Measurements from ENCODE around the gene ADAMTSL5. TPM values are rescaled to one million over a fixed set of nuclear protein-coding genes. Genes with fewer than 3 reads are reported as not detected.

The ADAMTSL5 gene
- total and polyA plus RNA-seq, 9 of the 15 experiments (the other 6 are each of a cell fraction or from before 2014, with no cell fraction given), result 1.0 to 11.6 (median 4.1) TPM

- TF ChIP-seq ARNT (IDR thresholded peaks at IDR 0.05) (peak in 1 of 2 experiments; percentile 25; a peak in 1 of 4 replicates), CHD2 (IDR thresholded peaks at IDR 0.05; ENCODE audit: low read depth, low read length) (peak; percentile 72), TARDBP (IDR thresholded peaks at IDR 0.05) (0 out of 2 replicates have a peak, but pooled peaks have one; percentile 58), RBM25 (IDR thresholded peaks at IDR 0.05; ENCODE audit: low read depth, low read length, severe bottlenecking) (peak; percentile 90), SMARCA5 (IDR thresholded peaks at IDR 0.05) (no peak), TAF1 (IDR thresholded peaks at IDR 0.05; ENCODE audit: control insufficient read depth, extremely low read depth, insufficient read depth, low read length, severe bottlenecking) (peak; percentile 54), KLF13 (tag; IDR thresholded peaks at IDR 0.05; ENCODE audit: borderline replicate concordance, low read depth) (peak; percentile 35; the same call in 1 of the 2 replicates), PML (IDR thresholded peaks at IDR 0.05; ENCODE audit: low read length) (0 out of 2 replicates have a peak, but pooled peaks have one; percentile 25), CEBPB (tag; IDR thresholded peaks at IDR 0.05) (peak; percentile 88), RBBP5 (IDR thresholded peaks at IDR 0.05; ENCODE audit: borderline replicate concordance, insufficient read depth, low read length, poor library complexity, severe bottlenecking) (no peak), MYBL2 (IDR thresholded peaks at IDR 0.05; ENCODE audit: low read depth) (no peak), MYBL2 (CRISPR knock-in tag; IDR thresholded peaks at IDR 0.05; ENCODE audit: borderline replicate concordance) (no peak), MEIS2 (IDR thresholded peaks at IDR 0.05; ENCODE audit: partially characterized antibody) (peak; percentile 36), ZNF75A (CRISPR knock-in tag; IDR thresholded peaks at IDR 0.05) (no peak), NFIC (IDR thresholded peaks at IDR 0.05) (no peak), ZBTB7A (IDR thresholded peaks at IDR 0.05; ENCODE audit: borderline replicate concordance, control insufficient read depth, low read depth, low read length) (peak; percentile 37; the same call in 1 of the 2 replicates), NR2C2 (CRISPR knock-in tag; IDR thresholded peaks at IDR 0.05) (no peak), NR2C2 (tag; IDR thresholded peaks at IDR 0.05) (peak; percentile 73; the same call in 1 of the 2 replicates), CCNT2 (IDR thresholded peaks at IDR 0.05; ENCODE audit: borderline replicate concordance, extremely low read depth, insufficient read length, low read depth, low read length) (peak; percentile 75), CCAR2 (IDR thresholded peaks at IDR 0.05; ENCODE audit: low read depth, low read length) (no peak), TSC22D4 (tag; IDR thresholded peaks at IDR 0.05) (no peak), E2F1 (CRISPR knock-in tag; IDR thresholded peaks at IDR 0.05) (peak; percentile 41; the same call in 1 of the 2 replicates)
- TF ChIP-seq, protein P1, sequence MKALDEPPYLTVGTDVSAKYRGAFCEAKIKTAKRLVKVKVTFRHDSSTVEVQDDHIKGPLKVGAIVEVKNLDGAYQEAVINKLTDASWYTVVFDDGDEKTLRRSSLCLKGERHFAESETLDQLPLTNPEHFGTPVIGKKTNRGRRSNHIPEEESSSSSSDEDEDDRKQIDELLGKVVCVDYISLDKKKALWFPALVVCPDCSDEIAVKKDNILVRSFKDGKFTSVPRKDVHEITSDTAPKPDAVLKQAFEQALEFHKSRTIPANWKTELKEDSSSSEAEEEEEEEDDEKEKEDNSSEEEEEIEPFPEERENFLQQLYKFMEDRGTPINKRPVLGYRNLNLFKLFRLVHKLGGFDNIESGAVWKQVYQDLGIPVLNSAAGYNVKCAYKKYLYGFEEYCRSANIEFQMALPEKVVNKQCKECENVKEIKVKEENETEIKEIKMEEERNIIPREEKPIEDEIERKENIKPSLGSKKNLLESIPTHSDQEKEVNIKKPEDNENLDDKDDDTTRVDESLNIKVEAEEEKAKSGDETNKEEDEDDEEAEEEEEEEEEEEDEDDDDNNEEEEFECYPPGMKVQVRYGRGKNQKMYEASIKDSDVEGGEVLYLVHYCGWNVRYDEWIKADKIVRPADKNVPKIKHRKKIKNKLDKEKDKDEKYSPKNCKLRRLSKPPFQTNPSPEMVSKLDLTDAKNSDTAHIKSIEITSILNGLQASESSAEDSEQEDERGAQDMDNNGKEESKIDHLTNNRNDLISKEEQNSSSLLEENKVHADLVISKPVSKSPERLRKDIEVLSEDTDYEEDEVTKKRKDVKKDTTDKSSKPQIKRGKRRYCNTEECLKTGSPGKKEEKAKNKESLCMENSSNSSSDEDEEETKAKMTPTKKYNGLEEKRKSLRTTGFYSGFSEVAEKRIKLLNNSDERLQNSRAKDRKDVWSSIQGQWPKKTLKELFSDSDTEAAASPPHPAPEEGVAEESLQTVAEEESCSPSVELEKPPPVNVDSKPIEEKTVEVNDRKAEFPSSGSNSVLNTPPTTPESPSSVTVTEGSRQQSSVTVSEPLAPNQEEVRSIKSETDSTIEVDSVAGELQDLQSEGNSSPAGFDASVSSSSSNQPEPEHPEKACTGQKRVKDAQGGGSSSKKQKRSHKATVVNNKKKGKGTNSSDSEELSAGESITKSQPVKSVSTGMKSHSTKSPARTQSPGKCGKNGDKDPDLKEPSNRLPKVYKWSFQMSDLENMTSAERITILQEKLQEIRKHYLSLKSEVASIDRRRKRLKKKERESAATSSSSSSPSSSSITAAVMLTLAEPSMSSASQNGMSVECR (CRISPR knock-in tag; IDR thresholded peaks at IDR 0.05), result peak; percentile 93
Observed at GRCh38 chr19:1490311-1491113, 22.3 kb downstream of the ADAMTSL5 start, which contains the start of gene PCSK4 (continued).
